Fibroblast of the conjunctiva (primary cell): ENCODE measurements around the gene DSP.

ENCODE experiments used
- DNase-seq: peaks from one replicate; pipeline ENCODE4 v3.0.0-alpha.2; 2010; ENCODE audit warnings: low read depth

Gene DSP

GRCh38 chr6:7535498-7535897 is 6.0 kb upstream of the DSP start:
- no peak for DNase-seq

- DNase-seq: no peak
Observed at GRCh38 chr6:7537565-7538174, 3.8 kb upstream of the DSP start.

- DNase-seq: no peak
Observed at GRCh38 chr6:7538484-7538883, 3.0 kb upstream of the DSP start.

GRCh38 chr6:7540595-7540994 is 876 bp upstream of the DSP start:
- no peak for DNase-seq

- no peak for DNase-seq
Observed at GRCh38 chr6:7542065-7542873, 798 bp downstream of the DSP start.

- DNase-seq: peak; percentile 18
Observed at GRCh38 chr6:7542874-7543624, 1.6 kb downstream of the DSP start.

GRCh38 chr6:7543789-7544424 is 2.4 kb downstream of the DSP start:
- DNase-seq: no peak

- DNase-seq: no peak
Observed at GRCh38 chr6:7544597-7544996, 3.1 kb downstream of the DSP start.

GRCh38 chr6:7545316-7546019 is 4.0 kb downstream of the DSP start:
- no peak for DNase-seq

- no peak for DNase-seq
Observed at GRCh38 chr6:7546020-7546369, 4.5 kb downstream of the DSP start.

- no peak for DNase-seq
Observed at GRCh38 chr6:7546383-7546782, 4.9 kb downstream of the DSP start.

GRCh38 chr6:7546896-7547295 is 5.4 kb downstream of the DSP start:
- DNase-seq: no peak

GRCh38 chr6:7547315-7547714 is 5.8 kb downstream of the DSP start:
- DNase-seq: no peak

GRCh38 chr6:7550433-7550801 is 8.9 kb downstream of the DSP start:
- no peak for DNase-seq

- DNase-seq: no peak
Observed at GRCh38 chr6:7554533-7555275, 13.2 kb downstream of the DSP start.

- DNase-seq: no peak
Observed at GRCh38 chr6:7555671-7556070, 14.2 kb downstream of the DSP start.

GRCh38 chr6:7556394-7557106 is 15.1 kb downstream of the DSP start:
- no peak for DNase-seq

- DNase-seq: no peak
Observed at GRCh38 chr6:7557652-7558051, 16.2 kb downstream of the DSP start.

GRCh38 chr6:7558781-7559180 is 17.3 kb downstream of the DSP start:
- no peak for DNase-seq

GRCh38 chr6:7559196-7559595 is 17.7 kb downstream of the DSP start:
- no peak for DNase-seq
